ENCODE results near the gene ABCC4. TPM values are rescaled to one million over a fixed set of nuclear protein-coding genes. Genes with fewer than 3 reads are reported as not detected.

Gene ABCC4
- total RNA-seq, 1 experiment from 2014 or later = 26.3 TPM

- DNase-seq (ENCODE audit: low read depth, low spot score) (no peak), ATAC-seq (no peak)
- RAD21 ChIA-PET (ENCODE audit: low non-redundant PET in 1 of 2, low total read pairs in 2 of 2, uncharacterized antibody in 2 of 2, unreplicated experiment in 2 of 2) = no interaction called here
- no peaks in the 10 kb centered on the region for H3K9me3 ChIP-seq (ENCODE audit: control insufficient read depth in 1 of 2, insufficient read depth in 1 of 2, low read depth in 1 of 2, low read length in 2 of 2)
- no peaks in the 10 kb centered on the region for H3K4me1 ChIP-seq (ENCODE audit: control insufficient read depth in 1 of 2, insufficient read depth in 2 of 2, low read length in 2 of 2)
- no peak overlapping the region for H2AFZ ChIP-seq (ENCODE audit: low read depth, low read length, poor library complexity, severe bottlenecking)
- no peaks in the 10 kb centered on the region for H4K20me1 ChIP-seq (ENCODE audit: insufficient read depth)
- intact Hi-C loops (cut with micrococcal nuclease) = loop anchor here (10.0 kb wide), 1 partner anchor 725 kb away; no protein-coding TSS in a partner anchor
- H3K9ac ChIP-seq (ENCODE audit: low read length) = no peak overlapping the region
- POLR2A ChIA-PET = no interaction called here
- no TSS peak for BruUV-seq (replicated peaks)
- peaks cover 0 to 8% of the 10 kb centered on the region in 2 experiments; a peak in 1 of 4 replicates for H3K36me3 ChIP-seq (ENCODE audit: control insufficient read depth in 1 of 2, insufficient read depth in 2 of 2, low read length in 2 of 2)
- H3K79me2 ChIP-seq (ENCODE audit: insufficient read depth, low read length) = no peaks in the 10 kb centered on the region
- no peak overlapping the region for H3K4me3 ChIP-seq (replicated peaks in 1 of 2; ENCODE audit: low read depth in 1 of 2, low read length in 2 of 2)
- TF ChIP-seq RAD21 (IDR thresholded peaks at IDR 0.05; ENCODE audit: low read depth) = no peak
- no peak for TF ChIP-seq YY1 (IDR thresholded peaks at IDR 0.05; ENCODE audit: extremely low read depth, insufficient replicate concordance, low read depth, low read length)
- no peak for TF ChIP-seq EGR1 (IDR thresholded peaks at IDR 0.05; ENCODE audit: low read depth)
- no peak for TF ChIP-seq SP1 (IDR thresholded peaks at IDR 0.05; ENCODE audit: low read depth)
- no peak overlapping the region for H3K4me2 ChIP-seq (ENCODE audit: low read length)
- no peak overlapping the region for H3K27ac ChIP-seq (ENCODE audit: low read depth, low read length)
- CTCF ChIA-PET = no interaction called here
- no peaks in the 10 kb centered on the region for H3K9me2 ChIP-seq (ENCODE audit: insufficient read depth)
- H3K27me3 ChIP-seq (ENCODE audit: insufficient read depth, low read length) = no peaks in the 10 kb centered on the region
These were observed 141.8 kb downstream of the ABCC4 start for GRCh38 chr13:95159458-95159857.

- no peak overlapping the region for H3K27ac ChIP-seq (ENCODE audit: low read depth, low read length)
- no peaks in the 10 kb centered on the region for H3K27me3 ChIP-seq (ENCODE audit: insufficient read depth, low read length)
- ATAC-seq = no peak
- no peaks in the 10 kb centered on the region for H3K79me2 ChIP-seq (ENCODE audit: insufficient read depth, low read length)
- TF ChIP-seq CEBPB (IDR thresholded peaks at IDR 0.05; ENCODE audit: low read depth) (no peak), SP1 (IDR thresholded peaks at IDR 0.05; ENCODE audit: low read depth) (no peak), SIN3A (IDR thresholded peaks at IDR 0.05; ENCODE audit: low read depth) (no peak), CTCF (IDR thresholded peaks at IDR 0.05 in 2 of 3, conservative IDR thresholded peaks at IDR 0.05 in 1 of 3; ENCODE audit: borderline replicate concordance in 1 of 3, insufficient read depth in 1 of 3, low read depth in 2 of 3, low read length in 2 of 3) (peak in 1 of 3 experiments; percentile 38; a peak in 1 of 6 replicates), FOSL1 (IDR thresholded peaks at IDR 0.05; ENCODE audit: low read depth) (no peak), JUND (IDR thresholded peaks at IDR 0.05) (no peak), RAD21 (IDR thresholded peaks at IDR 0.05; ENCODE audit: low read depth) (peak; percentile 46), MAX (IDR thresholded peaks at IDR 0.05) (no peak), YY1 (IDR thresholded peaks at IDR 0.05; ENCODE audit: extremely low read depth, insufficient replicate concordance, low read depth, low read length) (no peak)
- H3K4me3 ChIP-seq (replicated peaks in 1 of 2; ENCODE audit: low read depth in 1 of 2, low read length in 2 of 2) = no peak overlapping the region
- H3K4me2 ChIP-seq (ENCODE audit: low read length) = no peak overlapping the region
- no peak overlapping the region for H2AFZ ChIP-seq (ENCODE audit: low read depth, low read length, poor library complexity, severe bottlenecking)
- H3K9ac ChIP-seq (ENCODE audit: low read length) = no peak overlapping the region
- intact Hi-C loops (cut with micrococcal nuclease) = loop anchor here (1.0 to 10.0 kb wide), 2 partner anchors 481 to 721 kb away; no protein-coding TSS in a partner anchor
- H3K9me2 ChIP-seq (ENCODE audit: insufficient read depth) = no peaks in the 10 kb centered on the region
- ChIA-PET RAD21 (ENCODE audit: low non-redundant PET in 1 of 2, low total read pairs in 2 of 2, uncharacterized antibody in 2 of 2, unreplicated experiment in 2 of 2) (interaction anchor here in 1 of 2 experiments (0.5 kb wide), 1 partner anchor 533 kb away, joined by 5 read pairs; no protein-coding TSS in a partner anchor), CTCF (interaction anchor here (1.3 to 2.6 kb wide), 2 partner anchors 482 to 536 kb away, joined by 5 to 8 read pairs; no protein-coding TSS in a partner anchor), POLR2A (no interaction called here)
- no peaks in the 10 kb centered on the region for H4K20me1 ChIP-seq (ENCODE audit: insufficient read depth)
- H3K9me3 ChIP-seq (ENCODE audit: control insufficient read depth in 1 of 2, insufficient read depth in 1 of 2, low read depth in 1 of 2, low read length in 2 of 2) = no peaks in the 10 kb centered on the region
- no peak for DNase-seq (ENCODE audit: low read depth, low spot score)
- H3K36me3 ChIP-seq (ENCODE audit: control insufficient read depth in 1 of 2, insufficient read depth in 2 of 2, low read length in 2 of 2) = peaks cover 0 to 4% of the 10 kb centered on the region in 2 experiments; a peak in 1 of 4 replicates
- no TSS peak for BruUV-seq (replicated peaks)
- H3K4me1 ChIP-seq (ENCODE audit: control insufficient read depth in 1 of 2, insufficient read depth in 2 of 2, low read length in 2 of 2) = no peaks in the 10 kb centered on the region
These were observed 145.0 kb downstream of the ABCC4 start for GRCh38 chr13:95156208-95156607.
